ENCODE data around the gene NAALADL2. TPM values are rescaled to one million over a fixed set of nuclear protein-coding genes. Genes with fewer than 3 reads are reported as not detected.

Gene NAALADL2
- total and polyA plus RNA-seq, 4 donors = 0.28 to 4.6 (median 3.1) TPM

GRCh38 chr3:174812172-174812862, 46.8 kb upstream of the NAALADL2 start:
- no peak overlapping the region for H3K4me3 ChIP-seq (ENCODE audit: low read depth in 1 of 3, low read length in 3 of 3)
- no peak overlapping the region for H3K9ac ChIP-seq (ENCODE audit: low read depth in 1 of 2, low read length in 2 of 2)
- no peaks in the 10 kb centered on the region for H3K27me3 ChIP-seq (ENCODE audit: control insufficient read depth in 4 of 4, insufficient read depth in 4 of 4, low read length in 3 of 4)
- H3K4me1 ChIP-seq (ENCODE audit: control insufficient read depth in 4 of 4, insufficient read depth in 4 of 4, low read length in 3 of 4) = peaks cover 0 to 10% (median 0%) of the 10 kb centered on the region in 4 donors
- TF ChIP-seq TAF1 (conservative IDR thresholded peaks at IDR 0.05) (no peak), FOXA1 (IDR thresholded peaks at IDR 0.05) (no peak), FOXA2 (IDR thresholded peaks at IDR 0.05) (no peak), MAX (IDR thresholded peaks at IDR 0.05) (no peak), ZBTB33 (IDR thresholded peaks at IDR 0.05) (no peak), NR2F2 (IDR thresholded peaks at IDR 0.05) (no peak), REST (IDR thresholded peaks at IDR 0.05) (no peak), RXRA (IDR thresholded peaks at IDR 0.05) (no peak), RAD21 (IDR thresholded peaks at IDR 0.05) (no peak), CTCF (IDR thresholded peaks at IDR 0.05; ENCODE audit: low read depth, low read length, missing input control) (no peak), HNF4A (conservative IDR thresholded peaks at IDR 0.05) (no peak), JUND (IDR thresholded peaks at IDR 0.05) (no peak), YY1 (IDR thresholded peaks at IDR 0.05) (no peak), GABPA (IDR thresholded peaks at IDR 0.05 in 1 of 2, conservative IDR thresholded peaks at IDR 0.05 in 1 of 2) (no peak), HNF4G (IDR thresholded peaks at IDR 0.05) (no peak)
- H3K27ac ChIP-seq (ENCODE audit: low read depth in 1 of 2, low read length in 2 of 2) = no peak overlapping the region
- no peak for DNase-seq (ENCODE audit: low spot score)
- WGBS = 94% methylated on average over 4 of the region's 4 CpGs
- no peaks in the 10 kb centered on the region for H3K9me3 ChIP-seq (ENCODE audit: control insufficient read depth in 4 of 4, low read length in 3 of 4)
- no peaks in the 10 kb centered on the region for H3K36me3 ChIP-seq (ENCODE audit: control insufficient read depth in 4 of 4, insufficient read depth in 3 of 4, low read depth in 1 of 4, low read length in 3 of 4)

GRCh38 chr3:174815750-174816149, 43.4 kb upstream of the NAALADL2 start:
- DNase-seq (ENCODE audit: low spot score) = no peak
- Histone ChIP-seq H3K4me3 (ENCODE audit: low read depth in 1 of 3, low read length in 3 of 3) (no peak overlapping the region), H3K4me1 (ENCODE audit: control insufficient read depth in 4 of 4, insufficient read depth in 4 of 4, low read length in 3 of 4) (peaks cover 0 to 3% (median 0%) of the 10 kb centered on the region in 4 donors), H3K36me3 (ENCODE audit: control insufficient read depth in 4 of 4, insufficient read depth in 3 of 4, low read depth in 1 of 4, low read length in 3 of 4) (no peaks in the 10 kb centered on the region), H3K9ac (ENCODE audit: low read depth in 1 of 2, low read length in 2 of 2) (no peak overlapping the region), H3K27me3 (ENCODE audit: control insufficient read depth in 4 of 4, insufficient read depth in 4 of 4, low read length in 3 of 4) (no peaks in the 10 kb centered on the region), H3K27ac (ENCODE audit: low read depth in 1 of 2, low read length in 2 of 2) (no peak overlapping the region), H3K9me3 (ENCODE audit: control insufficient read depth in 4 of 4, low read length in 3 of 4) (no peaks in the 10 kb centered on the region)
- 94% methylated on average over 1 of the region's 1 CpG for WGBS
- TF ChIP-seq FOXA2 (IDR thresholded peaks at IDR 0.05) = no peak
- no peak for TF ChIP-seq FOXA1 (IDR thresholded peaks at IDR 0.05)
- no peak for TF ChIP-seq REST (IDR thresholded peaks at IDR 0.05)
- TF ChIP-seq EGR1 (IDR thresholded peaks at IDR 0.05; ENCODE audit: low read depth in 2 of 2) = no peak
- no peak for TF ChIP-seq MAX (IDR thresholded peaks at IDR 0.05)
- no peak for TF ChIP-seq ATF3 (IDR thresholded peaks at IDR 0.05)

Measured in liver (tissue), 9 donors.